H9 (cell line): ENCODE measurements around the gene GRM3. TPM values are rescaled to one million over a fixed set of nuclear protein-coding genes. Genes with fewer than 3 reads are reported as not detected.

ENCODE experiments used
- DNase-seq: peaks from one replicate; pipeline ENCODE4 v3.0.0-alpha.2; 2017
- H2AFZ ChIP-seq: one replicate; pipeline ENCODE4 v1.6.1; 2013; ENCODE audit warnings: mild to moderate bottlenecking, low read length, control low read depth, moderate library complexity
- H2AK5ac ChIP-seq: 2 replicates; pipeline ENCODE4 v1.6.1; 2013; ENCODE audit warnings: low read length, control low read depth, mixed read lengths; ENCODE audit not compliant: insufficient read length
- H2BK120ac ChIP-seq: one replicate; pipeline ENCODE4 v1.6.1; 2013; ENCODE audit warnings: low read depth, mild to moderate bottlenecking, low read length, control low read depth, inconsistent platforms; ENCODE audit not compliant: poor library complexity, severe bottlenecking
- H2BK12ac ChIP-seq: 2 replicates; pipeline ENCODE4 v1.6.1; 2013; ENCODE audit warnings: low read length, control low read depth, mixed read lengths, low read depth; ENCODE audit not compliant: insufficient read length
- H2BK15ac ChIP-seq: 2 replicates; pipeline ENCODE4 v1.6.1; 2013; ENCODE audit warnings: low read depth, low read length, control low read depth
- H2BK20ac ChIP-seq: one replicate; pipeline ENCODE4 v1.6.1; 2013; ENCODE audit warnings: low read depth, mild to moderate bottlenecking, low read length, control low read depth, inconsistent platforms; ENCODE audit not compliant: poor library complexity, severe bottlenecking
- H2BK5ac ChIP-seq: 2 replicates; pipeline ENCODE4 v1.6.1; 2013; ENCODE audit warnings: low read length, control low read depth, mixed read lengths; ENCODE audit not compliant: insufficient read length
- H3K14ac ChIP-seq: 2 replicates; pipeline ENCODE4 v1.6.1; 2013; ENCODE audit warnings: low read length, control low read depth; ENCODE audit not compliant: insufficient read depth
- H3K18ac ChIP-seq: 2 replicates; pipeline ENCODE4 v1.6.1; 2013; ENCODE audit warnings: low read depth, mild to moderate bottlenecking, mixed read lengths, low read length, control low read depth; ENCODE audit not compliant: insufficient read length
- H3K23ac ChIP-seq: 2 replicates; pipeline ENCODE4 v1.6.1; 2013; ENCODE audit warnings: low read length, control low read depth, mixed read lengths, low read depth; ENCODE audit not compliant: insufficient read length
- H3K23me2 ChIP-seq: 2 replicates; pipeline ENCODE4 v1.6.1; 2013; ENCODE audit warnings: low read depth, mild to moderate bottlenecking, mixed read lengths, low read length, control low read depth; ENCODE audit not compliant: insufficient read length, poor library complexity, severe bottlenecking
- H3K27ac ChIP-seq: 2 replicates; pipeline ENCODE4 v1.5.1; 2013; ENCODE audit warnings: low read length, control low read depth, mixed read lengths, low read depth; ENCODE audit not compliant: insufficient read length
- H3K27me3 ChIP-seq: 2 replicates; pipeline ENCODE4 v1.6.1; 2013; ENCODE audit warnings: low read length, control low read depth, inconsistent platforms; ENCODE audit not compliant: insufficient read depth
- H3K4ac ChIP-seq: 2 replicates; pipeline ENCODE4 v1.6.1; 2013; ENCODE audit warnings: low read depth, mild to moderate bottlenecking, control low read depth, inconsistent platforms, low read length, moderate library complexity
- H3K4me1 ChIP-seq: 2 replicates; pipeline ENCODE4 v1.6.1; 2013; ENCODE audit warnings: low read length, control low read depth, inconsistent platforms; ENCODE audit not compliant: insufficient read depth
- H3K4me2 ChIP-seq: 2 replicates; pipeline ENCODE4 v1.6.1; 2013; ENCODE audit warnings: low read length, control low read depth, mixed read lengths; ENCODE audit not compliant: insufficient read length, insufficient read depth
- H3K56ac ChIP-seq: 2 replicates; pipeline ENCODE4 v1.6.1; 2013; ENCODE audit warnings: low read depth, mild to moderate bottlenecking, mixed read lengths, low read length, control low read depth; ENCODE audit not compliant: insufficient read length
- H3K79me1 ChIP-seq: 2 replicates; pipeline ENCODE4 v1.6.1; 2013; ENCODE audit warnings: low read depth, mild to moderate bottlenecking, moderate library complexity, low read length, control low read depth, inconsistent platforms; ENCODE audit not compliant: insufficient read depth, poor library complexity, severe bottlenecking
- H3K79me2 ChIP-seq: 2 replicates; pipeline ENCODE4 v1.6.1; 2013; ENCODE audit warnings: low read length, control low read depth, inconsistent platforms; ENCODE audit not compliant: insufficient read depth
- H3K9ac ChIP-seq: 2 replicates; pipeline ENCODE4 v1.6.1; 2013; ENCODE audit warnings: low read length, control low read depth, mixed read lengths; ENCODE audit not compliant: insufficient read length; ENCODE audit errors: extremely low read depth
- H3K9me3 ChIP-seq: one replicate; pipeline ENCODE4 v1.6.1; 2013; ENCODE audit warnings: low read depth, low read length, inconsistent platforms; ENCODE audit not compliant: control insufficient read depth
- H3T11ph ChIP-seq: one replicate; pipeline ENCODE4 v1.6.1; 2013; ENCODE audit warnings: mild to moderate bottlenecking, low read length, control low read depth, inconsistent platforms
- H4K20me1 ChIP-seq: one replicate; pipeline ENCODE4 v1.6.1; 2013; ENCODE audit not compliant: control insufficient read depth, insufficient read length, insufficient read depth
- H4K5ac ChIP-seq: 2 replicates; pipeline ENCODE4 v1.6.1; 2013; ENCODE audit warnings: low read depth, mild to moderate bottlenecking, mixed read lengths, low read length, control low read depth; ENCODE audit not compliant: insufficient read length
- H4K8ac ChIP-seq: replicated peaks from 2 replicates; pipeline ENCODE4 v1.6.1; 2013; ENCODE audit warnings: low read length, control low read depth, mixed read lengths, low read depth; ENCODE audit not compliant: insufficient read length
- H4K91ac ChIP-seq: 2 replicates; pipeline ENCODE4 v1.6.1; 2013; ENCODE audit warnings: low read depth, mild to moderate bottlenecking, moderate library complexity, mixed read lengths, low read length, control low read depth; ENCODE audit not compliant: insufficient read length
- H3K27ac Mint-ChIP-seq, 3 experiments: 2 replicates in 2 of 3; 3 replicates in 1 of 3; pipeline ENCODE4 v1.8.0; 2020 to 2021; ENCODE audit warnings: mixed read lengths in 3 of 3, mild to moderate bottlenecking in 1 of 3, moderate library complexity in 1 of 3
- H3K27me3 Mint-ChIP-seq: 2 replicates; pipeline ENCODE4 v1.8.0; 2021; ENCODE audit warnings: low read depth, mild to moderate bottlenecking, moderate library complexity, mixed read lengths
- H3K36me3 Mint-ChIP-seq, 3 experiments: 2 replicates in 2 of 3; 3 replicates in 1 of 3; pipeline ENCODE4 v1.8.0; 2020 to 2021; ENCODE audit warnings: low read depth in 3 of 3, mixed read lengths in 3 of 3; ENCODE audit not compliant: insufficient read depth in 1 of 3
- H3K4me1 Mint-ChIP-seq, 2 experiments: 2 replicates each; pipeline ENCODE4 v1.8.0; 2020; ENCODE audit warnings: mixed read lengths in 2 of 2
- H3K4me3 Mint-ChIP-seq, 2 experiments: 2 replicates in 1 of 2; 3 replicates in 1 of 2; pipeline ENCODE4 v1.8.0; 2020 to 2021; ENCODE audit warnings: mild to moderate bottlenecking in 2 of 2, mixed read lengths in 2 of 2, moderate library complexity in 1 of 2
- H3K9me3 Mint-ChIP-seq, 2 experiments: 2 replicates in 1 of 2; 3 replicates in 1 of 2; pipeline ENCODE4 v1.8.0; 2020; ENCODE audit warnings: mild to moderate bottlenecking in 2 of 2, mixed read lengths in 2 of 2, moderate library complexity in 1 of 2
- CTCF ChIP-seq: fragments of 200-600 bp; sonication (generic); conservative IDR thresholded peaks from 3 replicates; pipeline ENCODE4 v1.8.0; 2021; ENCODE audit warnings: antibody characterized with exemption, mild to moderate bottlenecking
- whole genome bisulfite sequencing: extraction: QIAGEN DNeasy Blood & Tissue Kit; methylation state at CpG from one replicate; pipeline ENCODE4 v1.1.7; 2013; ENCODE audit warnings: missing lambda C conversion rate, low lambda C conversion rate, mixed read lengths; ENCODE audit not compliant: insufficient read length; ENCODE audit errors: extremely low coverage; 5-methylcytosine and 5-hydroxymethylcytosine counted together
- total RNA-seq: library from RNA; stranded (reverse); gene quantifications from 2 replicates; pipeline ENCODE4 v1.2.1, GENCODE V29; 2021

The GRM3 gene
- total RNA-seq, 1 experiment from 2014 or later: 0.15 TPM

GRCh38 chr7:86706406-86706805 lies 62.7 kb downstream of the GRM3 start:
- Mint-ChIP-seq H3K36me3 (no peaks in the 10 kb centered on the region), H3K9me3 (no peaks in the 10 kb centered on the region), H3K27ac (no peak overlapping the region), H3K27me3 (no peaks in the 10 kb centered on the region), H3K4me1 (peaks cover 10 to 25% of the 10 kb centered on the region in 2 experiments), H3K4me3 (no peak overlapping the region)
- H2AFZ ChIP-seq: no peak overlapping the region
- no peak overlapping the region for H3K23ac ChIP-seq
- H4K91ac ChIP-seq: no peak overlapping the region
- no peak overlapping the region for H3T11ph ChIP-seq
- H3K18ac ChIP-seq: no peak overlapping the region
- H4K8ac ChIP-seq: no peak overlapping the region
- 0 out of 2 replicates have a peak, but pooled peaks cover 3% of the 10 kb centered on the region for H3K4me1 ChIP-seq
- no peak overlapping the region for H2BK120ac ChIP-seq
- H3K23me2 ChIP-seq: no peaks in the 10 kb centered on the region
- no peak overlapping the region for H3K4me2 ChIP-seq
- no peak overlapping the region for H2BK12ac ChIP-seq
- H3K27ac ChIP-seq: no peak overlapping the region
- no CpG with 5 or more reads among the region's 1 CpG for WGBS
- no peak overlapping the region for H2BK15ac ChIP-seq
- no peak overlapping the region for H3K56ac ChIP-seq
- no peak overlapping the region for H2BK20ac ChIP-seq
- H3K9ac ChIP-seq: no peak overlapping the region
- H3K27me3 ChIP-seq: no peaks in the 10 kb centered on the region
- no peaks in the 10 kb centered on the region for H3K79me2 ChIP-seq
- no peak for TF ChIP-seq CTCF
- H4K20me1 ChIP-seq: no peaks in the 10 kb centered on the region
- no peak overlapping the region for H3K14ac ChIP-seq
- H3K4ac ChIP-seq: no peak overlapping the region
- no peak overlapping the region for H2AK5ac ChIP-seq
- no peak overlapping the region for H4K5ac ChIP-seq
- no peak overlapping the region for H2BK5ac ChIP-seq
- no peak for DNase-seq
- H3K79me1 ChIP-seq: no peaks in the 10 kb centered on the region
- no peaks in the 10 kb centered on the region for H3K9me3 ChIP-seq
